Measurements from ENCODE around the gene EEF2K. TPM values are rescaled to one million over a fixed set of nuclear protein-coding genes. Genes with fewer than 3 reads are reported as not detected.
A peak's percentile ranks its signal among the peaks of the same experiment; 100 is the strongest.
"Not testable (repeated sequence)": the region's sequence is repeated elsewhere in the genome, so short reads cannot be mapped to it uniquely, and the experiment has no call there.

The EEF2K gene
- total and polyA plus RNA-seq, 2 of the 13 experiments (the other 11 are each of a cell fraction or from before 2014, with no cell fraction given): 22.0 to 23.8 TPM

- intact Hi-C loops (cut with micrococcal nuclease; ENCODE audit: unreplicated experiment): loop anchor here (5.0 kb wide), 1 partner anchor 176 kb away; the partner anchor contains the start of gene CDR2
- BruUV-seq (replicated peaks); TF ChIP-seq TCF12 (IDR thresholded peaks at IDR 0.05); ATF7 (CRISPR knock-in tag; IDR thresholded peaks at IDR 0.05): not testable (repeated sequence)
- TF ChIP-seq ZNF564 (CRISPR knock-in tag; IDR thresholded peaks at IDR 0.05): 0 out of 2 replicates have a peak, but pooled peaks have one; percentile 32
- TF ChIP-seq KDM5B (CRISPR knock-in tag; IDR thresholded peaks at IDR 0.05; ENCODE audit: borderline replicate concordance): peak; percentile 21; the same call in 1 of the 2 replicates
- TF ChIP-seq CEBPG (CRISPR knock-in tag; IDR thresholded peaks at IDR 0.05): peak; percentile 70
- TF ChIP-seq TGIF2 (CRISPR knock-in tag; IDR thresholded peaks at IDR 0.05): 0 out of 2 replicates have a peak, but pooled peaks have one; percentile 27
- peak; percentile 63; the same call in 1 of the 2 replicates for TF ChIP-seq ZNF280D (CRISPR knock-in tag; IDR thresholded peaks at IDR 0.05)
- TF ChIP-seq ATF4 (CRISPR knock-in tag; IDR thresholded peaks at IDR 0.05): peak in 1 of 2 experiments; percentile 87; a peak in 2 of 4 replicates
- peak; percentile 67; the same call in 1 of the 2 replicates for TF ChIP-seq ZBTB34 (CRISPR knock-in tag; IDR thresholded peaks at IDR 0.05)
- 0 out of 2 replicates have a peak, but pooled peaks have one; percentile 31 for TF ChIP-seq TCF12 (CRISPR knock-in tag; IDR thresholded peaks at IDR 0.05)
- 0 out of 2 replicates have a peak, but pooled peaks have one; percentile 81 for TF ChIP-seq ATF5 (CRISPR knock-in tag; IDR thresholded peaks at IDR 0.05; ENCODE audit: low read depth)
- TF ChIP-seq TIGD3 (CRISPR knock-in tag; IDR thresholded peaks at IDR 0.05; ENCODE audit: borderline replicate concordance): 0 out of 2 replicates have a peak, but pooled peaks have one; percentile 9
- 0 out of 2 replicates have a peak, but pooled peaks have one; percentile 30 for TF ChIP-seq ATF7 (IDR thresholded peaks at IDR 0.05)
- 0 out of 2 replicates have a peak, but pooled peaks have one; percentile 56 for TF ChIP-seq ZNF510 (CRISPR knock-in tag; IDR thresholded peaks at IDR 0.05; ENCODE audit: low read depth)
- peak; percentile 77; the same call in 1 of the 2 replicates for TF ChIP-seq EHMT2 (IDR thresholded peaks at IDR 0.05; ENCODE audit: borderline replicate concordance, low read depth, low read length)
Observed at GRCh38 chr16:22196559-22197168, 9.4 kb upstream of the EEF2K start.

More at GRCh38 chr16:22196559-22197168, 9.4 kb upstream of the EEF2K start:
- H3K9me3 ChIP-seq (ENCODE audit: low read length); H3K79me2 ChIP-seq (ENCODE audit: insufficient read depth, low read length); ATAC-seq; H3K27ac ChIP-seq (ENCODE audit: extremely low read length, insufficient read depth, low read length); H4K20me1 ChIP-seq (ENCODE audit: insufficient read depth, low read length); FAIRE-seq; H3K27me3 ChIP-seq (ENCODE audit: control insufficient read depth in 1 of 2, insufficient read depth in 2 of 2, low read length in 2 of 2); H3K36me3 ChIP-seq (replicated peaks in 1 of 2; ENCODE audit: control insufficient read depth in 1 of 2, insufficient read depth in 2 of 2, low read length in 2 of 2); H2AFZ ChIP-seq (ENCODE audit: low read length); DNase-seq (ENCODE audit: low spot score): not testable (repeated sequence)
- peak overlapping the region; percentile 78 to 81 (median 80) for H3K4me3 ChIP-seq (replicated peaks in 1 of 3; ENCODE audit: insufficient read depth in 1 of 3, low read depth in 2 of 3, low read length in 3 of 3)
- CTCF ChIA-PET (ENCODE audit: low intra/inter-chr PET ratio, low total read pairs): interaction anchor here (1.6 to 2.5 kb wide), 3 partner anchors 98 to 104 kb away, joined by 3 to 20 read pairs (median 7); partner anchors contain the start of gene POLR3E
- in situ Hi-C loops (cut with HindIII; ENCODE audit: extremely low pct_ligation_motif_present, low pct_unique_long_range_greater_than_20kb): loop anchor here (5.0 kb wide), 1 partner anchor 101 kb away; the partner anchor contains the start of gene POLR3E
- peak overlapping the region; percentile 68; the same call in 1 of the 2 replicates for H3K9ac ChIP-seq (ENCODE audit: insufficient read depth, low read depth, low read length)
- WGBS (ENCODE audit: low lambda C conversion rate): 17% methylated on average over 20 of the region's 20 CpGs
- peaks cover 80% of the 10 kb centered on the region for H3K4me1 ChIP-seq (ENCODE audit: insufficient read depth, low read length)
- peak overlapping the region; percentile 88 for H3K4me2 ChIP-seq (ENCODE audit: low read depth, low read length)
- POLR2A ChIA-PET: interaction anchor here (0.8 to 1.6 kb wide), 3 partner anchors 9 to 101 kb away, joined by 4 to 5 read pairs (median 4); partner anchors contain the start of genes EEF2K and POLR3E

Measured in HepG2 (cell line).